BE2C (cell line): ENCODE measurements around the gene STC2.

ENCODE experiments used
- DNase-seq: peaks from one replicate; pipeline ENCODE4 v3.0.0-alpha.2; 2020
- H3K27me3 ChIP-seq: fragments of 250-450 bp; sonication (Bioruptor Pico); 2 replicates; pipeline ENCODE4 v1.5.1; 2020; ENCODE audit warnings: mild to moderate bottlenecking
- H3K36me3 ChIP-seq: fragments of 250-450 bp; sonication (Bioruptor Pico); 2 replicates; pipeline ENCODE4 v1.5.1; 2020; ENCODE audit warnings: mild to moderate bottlenecking
- H3K4me1 ChIP-seq: fragments of 250-450 bp; sonication (Bioruptor Pico); 2 replicates; pipeline ENCODE4 v1.5.1; 2020
- H3K4me3 ChIP-seq: 2 replicates; pipeline ENCODE4 v1.5.1; 2011; ENCODE audit warnings: low read depth, low read length
- H3K9me3 ChIP-seq: fragments of 250-450 bp; sonication (Bioruptor Pico); 2 replicates; pipeline ENCODE4 v1.5.1; 2020
- TF ChIP-seq, protein P1 (sequence below): IDR thresholded peaks from 2 replicates; pipeline ENCODE4 v1.5.1; 2012; ENCODE audit warnings: mild to moderate bottlenecking, low read depth, low read length

STC2 gene

DNA sequence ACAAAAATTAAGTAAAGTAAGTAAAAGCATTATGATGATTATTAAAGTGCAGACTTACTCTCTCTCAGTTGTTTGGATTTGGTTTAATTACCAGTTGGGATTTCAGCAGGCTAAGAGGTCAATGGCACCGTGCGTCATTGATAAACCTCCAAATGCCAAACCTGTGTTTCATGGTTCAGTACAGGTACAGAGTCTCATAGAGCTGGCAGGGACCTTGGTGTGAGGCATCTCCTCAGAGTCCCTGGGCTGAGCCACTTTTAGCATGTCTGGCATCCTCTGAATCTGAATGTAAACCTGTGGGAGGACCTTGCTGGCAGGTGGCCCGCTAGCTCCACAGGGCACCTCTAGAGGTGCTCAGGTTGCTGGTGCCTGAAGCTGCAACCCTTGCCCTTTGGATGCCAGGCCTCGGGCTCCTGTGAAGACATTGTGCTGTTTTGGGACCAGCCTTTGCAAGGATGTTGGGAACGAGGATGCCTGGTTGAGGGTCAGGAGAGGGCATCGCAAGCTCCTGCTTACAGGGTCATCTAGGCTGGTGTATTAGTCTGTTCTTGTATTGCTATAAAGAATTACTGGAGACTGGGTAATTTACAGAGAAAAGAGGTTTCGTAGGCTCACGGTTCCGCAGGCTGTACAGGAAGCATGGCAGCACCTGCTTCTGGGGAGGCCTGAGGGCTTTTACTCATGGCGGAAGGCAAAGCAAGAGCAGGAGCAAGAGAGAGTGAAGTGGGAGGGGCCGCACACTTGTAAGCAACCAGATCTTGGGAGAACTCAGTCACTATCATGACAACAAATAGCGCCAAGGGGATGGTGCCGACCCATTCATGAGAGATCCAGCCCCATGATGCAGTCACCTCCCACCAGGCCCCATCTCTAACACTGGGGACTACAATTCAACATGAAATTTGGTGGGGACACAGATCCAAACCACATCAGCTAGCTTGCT is 14.9 kb upstream of the STC2 start:
- DNase-seq = no peak
- Histone ChIP-seq H3K27me3 (0 out of 2 replicates have a peak, but pooled peaks cover 3% of the 10 kb centered on the region), H3K4me3 (no peak overlapping the region), H3K9me3 (no peaks in the 10 kb centered on the region), H3K4me1 (no peaks in the 10 kb centered on the region), H3K36me3 (no peaks in the 10 kb centered on the region)
- TF ChIP-seq, protein P1, sequence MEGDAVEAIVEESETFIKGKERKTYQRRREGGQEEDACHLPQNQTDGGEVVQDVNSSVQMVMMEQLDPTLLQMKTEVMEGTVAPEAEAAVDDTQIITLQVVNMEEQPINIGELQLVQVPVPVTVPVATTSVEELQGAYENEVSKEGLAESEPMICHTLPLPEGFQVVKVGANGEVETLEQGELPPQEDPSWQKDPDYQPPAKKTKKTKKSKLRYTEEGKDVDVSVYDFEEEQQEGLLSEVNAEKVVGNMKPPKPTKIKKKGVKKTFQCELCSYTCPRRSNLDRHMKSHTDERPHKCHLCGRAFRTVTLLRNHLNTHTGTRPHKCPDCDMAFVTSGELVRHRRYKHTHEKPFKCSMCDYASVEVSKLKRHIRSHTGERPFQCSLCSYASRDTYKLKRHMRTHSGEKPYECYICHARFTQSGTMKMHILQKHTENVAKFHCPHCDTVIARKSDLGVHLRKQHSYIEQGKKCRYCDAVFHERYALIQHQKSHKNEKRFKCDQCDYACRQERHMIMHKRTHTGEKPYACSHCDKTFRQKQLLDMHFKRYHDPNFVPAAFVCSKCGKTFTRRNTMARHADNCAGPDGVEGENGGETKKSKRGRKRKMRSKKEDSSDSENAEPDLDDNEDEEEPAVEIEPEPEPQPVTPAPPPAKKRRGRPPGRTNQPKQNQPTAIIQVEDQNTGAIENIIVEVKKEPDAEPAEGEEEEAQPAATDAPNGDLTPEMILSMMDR = no peak

DNA sequence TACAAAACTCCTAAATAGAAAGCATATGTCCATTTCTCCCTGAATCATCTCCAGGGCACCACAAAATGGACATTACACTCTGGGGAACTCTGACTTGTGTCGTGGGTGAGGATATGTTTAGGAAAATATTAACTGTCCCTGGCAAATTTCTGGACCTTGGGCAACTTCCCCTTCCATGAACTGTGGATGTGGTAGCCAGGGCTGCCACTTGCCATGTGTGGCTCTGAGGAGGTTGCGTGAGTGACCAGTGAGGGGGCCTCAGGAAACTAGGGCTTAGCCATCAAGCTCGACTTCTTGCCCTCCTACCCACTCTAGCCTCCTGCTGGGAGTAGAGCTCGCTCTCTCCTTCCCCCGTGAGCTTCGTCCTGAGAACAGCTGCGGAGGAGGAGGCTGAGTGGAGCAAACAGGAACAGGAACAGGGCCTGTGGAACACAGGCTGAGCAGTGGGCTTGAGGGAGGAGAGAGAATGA is 13.8 kb upstream of the STC2 start:
- no peak for DNase-seq
- no peaks in the 10 kb centered on the region for H3K36me3 ChIP-seq
- TF ChIP-seq, protein P1 = no peak
- H3K27me3 ChIP-seq = no peaks in the 10 kb centered on the region
- no peaks in the 10 kb centered on the region for H3K9me3 ChIP-seq
- no peak overlapping the region for H3K4me3 ChIP-seq
- no peaks in the 10 kb centered on the region for H3K4me1 ChIP-seq

DNA sequence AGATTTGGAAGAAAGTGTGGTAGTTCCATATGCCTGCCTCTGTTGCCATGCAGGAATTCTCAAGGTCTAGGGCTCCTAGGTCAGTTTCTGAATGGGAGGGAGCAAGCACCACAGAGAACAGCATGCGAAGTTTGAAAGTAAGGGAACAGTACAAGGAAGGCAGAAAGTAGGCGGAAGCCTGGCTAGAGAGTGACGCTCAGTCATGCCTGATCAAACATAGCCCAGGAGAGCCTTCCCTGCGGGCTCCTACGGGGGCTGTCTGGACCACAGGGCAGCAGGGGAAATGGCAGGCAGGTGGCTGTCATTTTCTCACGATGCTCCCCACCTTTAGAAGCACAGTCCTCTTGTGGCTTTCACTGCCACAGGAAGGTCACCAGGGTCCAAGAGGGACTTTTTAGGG is 12.8 kb upstream of the STC2 start:
- H3K27me3 ChIP-seq = no peaks in the 10 kb centered on the region
- H3K9me3 ChIP-seq = no peaks in the 10 kb centered on the region
- no peak overlapping the region for H3K4me3 ChIP-seq
- no peaks in the 10 kb centered on the region for H3K36me3 ChIP-seq
- H3K4me1 ChIP-seq = no peaks in the 10 kb centered on the region
- TF ChIP-seq, protein P1 = no peak
- DNase-seq = no peak

DNA sequence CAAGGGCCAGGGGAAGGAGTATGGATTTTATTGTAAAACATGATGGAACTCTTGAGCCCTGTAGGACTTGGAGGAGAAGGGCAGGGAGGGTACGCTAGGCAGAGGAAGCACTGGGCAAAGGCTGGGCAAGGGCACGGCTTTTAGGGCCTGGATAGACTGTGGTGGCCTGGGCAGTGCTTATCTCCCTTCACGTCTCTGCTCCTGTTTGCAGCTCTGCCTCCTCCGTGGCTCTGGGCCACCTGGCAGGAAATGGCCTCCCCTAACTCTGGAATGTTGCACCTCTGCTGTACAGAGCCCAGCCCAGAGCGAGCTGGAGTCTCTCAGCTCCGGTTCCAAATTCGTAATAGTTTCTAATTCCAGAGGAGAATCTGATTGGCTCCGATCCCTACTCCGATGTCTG is 12.2 kb upstream of the STC2 start:
- no peaks in the 10 kb centered on the region for H3K27me3 ChIP-seq
- no peaks in the 10 kb centered on the region for H3K9me3 ChIP-seq
- no peak for DNase-seq
- no peaks in the 10 kb centered on the region for H3K4me1 ChIP-seq
- no peak overlapping the region for H3K4me3 ChIP-seq
- TF ChIP-seq, protein P1 = no peak
- H3K36me3 ChIP-seq = no peaks in the 10 kb centered on the region

DNA sequence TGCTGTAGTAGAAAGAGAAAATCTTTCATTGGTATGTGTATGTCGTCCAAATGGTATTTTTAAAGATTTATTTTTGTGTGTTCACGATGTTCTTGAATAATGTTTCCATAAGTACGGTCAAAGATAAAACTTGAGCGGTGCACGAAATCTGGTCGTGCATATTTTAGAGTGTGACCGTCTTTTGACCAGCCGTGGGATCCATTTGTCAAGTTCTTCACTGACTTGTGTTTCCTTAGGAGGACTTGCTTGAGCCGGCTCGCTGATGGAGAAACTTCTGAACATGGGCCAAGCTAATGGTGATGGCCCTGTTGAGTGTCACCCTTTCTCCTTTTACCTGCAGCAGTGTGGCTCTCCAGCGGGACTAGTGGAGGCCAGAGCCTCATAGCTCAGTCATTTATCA is 11.1 kb upstream of the STC2 start:
- TF ChIP-seq, protein P1 = no peak
- Histone ChIP-seq H3K27me3 (no peaks in the 10 kb centered on the region), H3K36me3 (no peaks in the 10 kb centered on the region)

DNA sequence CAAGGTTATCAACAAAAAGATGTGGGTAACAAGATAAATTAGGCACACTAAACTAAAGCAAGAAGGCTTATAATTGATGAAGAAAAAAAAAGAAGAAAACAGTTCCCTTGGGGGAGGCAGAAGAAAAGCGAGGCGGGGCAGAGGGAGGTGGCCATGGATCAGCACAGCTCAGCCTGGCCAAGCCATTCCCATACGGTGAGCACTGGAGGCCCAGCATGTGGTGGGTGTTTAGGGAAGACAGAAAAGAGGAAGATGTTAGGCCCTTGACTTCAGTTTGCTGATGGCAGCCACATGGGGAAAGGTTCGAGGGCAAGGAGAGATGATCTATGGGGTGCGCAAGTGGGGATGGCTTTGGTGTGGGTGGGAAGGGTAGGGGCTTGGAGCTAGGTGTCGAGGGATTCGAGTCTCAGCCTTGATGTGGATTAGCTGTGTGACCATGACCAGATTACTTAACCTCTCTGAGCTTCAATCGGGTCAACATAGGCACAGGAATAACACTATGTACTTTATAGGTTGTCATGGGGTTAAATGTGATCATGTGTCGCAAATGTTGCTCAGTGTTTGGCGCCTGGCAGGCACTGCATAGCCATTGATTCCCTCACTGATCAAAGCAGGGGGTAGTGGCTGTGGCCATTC is 10.3 kb upstream of the STC2 start:
- Histone ChIP-seq H3K4me3 (no peak overlapping the region), H3K36me3 (no peaks in the 10 kb centered on the region), H3K27me3 (no peaks in the 10 kb centered on the region), H3K9me3 (no peaks in the 10 kb centered on the region), H3K4me1 (no peaks in the 10 kb centered on the region)
- DNase-seq = no peak
- TF ChIP-seq, protein P1 = no peak

More for the DNA sequence above, 11.1 kb upstream of the STC2 start:
- H3K4me1 ChIP-seq = no peaks in the 10 kb centered on the region
- H3K9me3 ChIP-seq = no peaks in the 10 kb centered on the region
- H3K4me3 ChIP-seq = no peak overlapping the region
- no peak for DNase-seq
